K562 (cell line): ENCODE results near the gene SSH3. TPM values are rescaled to one million over a fixed set of nuclear protein-coding genes. Genes with fewer than 3 reads are reported as not detected.

Source experiments
- CC2D1A ChIP-seq: fragments of 450-650 bp; IDR thresholded peaks from 2 replicates; pipeline ENCODE4 v1.6.1; 2017; ENCODE audit warnings: mild to moderate bottlenecking
- CHD2 ChIP-seq: IDR thresholded peaks from 2 replicates; pipeline ENCODE4 v1.6.1; 2011; ENCODE audit warnings: low read depth, low read length
- CHD7 ChIP-seq: fragments of 200-600 bp; sonication (generic); IDR thresholded peaks from one replicate; pipeline ENCODE4 v1.6.1; 2012; ENCODE audit warnings: mild to moderate bottlenecking, low read depth, low read length, inconsistent platforms
- ELF2 ChIP-seq: fragments of 250-450 bp; sonication (Bioruptor Pico); IDR thresholded peaks from 2 replicates; pipeline ENCODE4 v1.5.0; 2021; ENCODE audit warnings: mild to moderate bottlenecking
- HDAC2 ChIP-seq: fragments of 450-650 bp; IDR thresholded peaks from 2 replicates; pipeline ENCODE4 v1.6.1; 2016; ENCODE audit warnings: mild to moderate bottlenecking
- KLF16 ChIP-seq: IDR thresholded peaks from 2 replicates; pipeline ENCODE4 v1.6.1; 2016; ENCODE audit warnings: antibody characterized with exemption
- MIER1 ChIP-seq: fragments of 450-650 bp; IDR thresholded peaks from 2 replicates; pipeline ENCODE4 v1.6.1; 2016; ENCODE audit warnings: antibody characterized with exemption, mild to moderate bottlenecking, low read depth
- MTA3 ChIP-seq: fragments of 450-650 bp; formaldehyde crosslinking; IDR thresholded peaks from 2 replicates; pipeline ENCODE4 v1.6.1; 2017; ENCODE audit warnings: mild to moderate bottlenecking, borderline replicate concordance
- NR2C2 ChIP-seq, 2 experiments: fragments of 200-800 bp in 1 of 2; sonication (Bioruptor generic) in 1 of 2; sonication (generic) in 1 of 2; formaldehyde crosslinking in 1 of 2; IDR thresholded peaks; 2 replicates each; pipeline versions ENCODE4 v1.6.1 to v1.8.0; 2016 to 2022; ENCODE audit warnings: mild to moderate bottlenecking in 1 of 2, missing compliant biosample characterization in 1 of 2, missing genetic modification characterization in 1 of 2, missing genetic modification reagents in 1 of 2
- PATZ1 ChIP-seq: fragments of 250-450 bp; sonication (Bioruptor Pico); IDR thresholded peaks from 2 replicates; pipeline ENCODE4 v1.5.0; 2020; ENCODE audit warnings: mild to moderate bottlenecking, borderline replicate concordance
- PML ChIP-seq: IDR thresholded peaks from 2 replicates; pipeline ENCODE4 v1.6.1; 2012; ENCODE audit warnings: low read length, inconsistent platforms
- POLR2H ChIP-seq: IDR thresholded peaks from 2 replicates; pipeline ENCODE4 v1.6.1; 2016; ENCODE audit warnings: missing genetic modification characterization, low read depth, mild to moderate bottlenecking, control low read depth, missing compliant biosample characterization, moderate library complexity
- RUNX1 ChIP-seq: sonication (generic); IDR thresholded peaks from 2 replicates; pipeline ENCODE4 v1.6.1; 2016; ENCODE audit warnings: antibody characterized with exemption, low read depth
- SMAD4 ChIP-seq: fragments of 250-450 bp; sonication (Bioruptor Pico); conservative IDR thresholded peaks from 2 replicates; pipeline ENCODE4 v1.8.0; 2021; ENCODE audit warnings: inconsistent platforms, mild to moderate bottlenecking, moderate library complexity
- polyA plus RNA-seq, 8 experiments: library from polyadenylated mRNA; depleted of rRNA in 4 of 8; stranded (reverse) in 5 of 8; unstranded in 3 of 8; fragments of >200 nt; fragmentation: Nextera tagmentation in 2 of 8; fragmentation: Illumina TruSeq in 1 of 8; extraction: Ambion mirVana in 2 of 8; extraction: Trizol in 1 of 8; gene quantifications; 2 replicates each; pipeline versions ENCODE4 v1.2.1 to v1.2.3, GENCODE V29; 2011 to 2014; ENCODE audit warnings: inconsistent platforms in 1 of 8, missing spikeins in 1 of 8
- total RNA-seq, 7 experiments: library from RNA; depleted of rRNA in 6 of 7; stranded (reverse); fragments of >200 nt in 6 of 7; fragmentation: Illumina TruSeq in 2 of 7; extraction: Trizol in 2 of 7; gene quantifications; 2 replicates each; pipeline versions ENCODE4 v1.2.1 to v1.2.3, GENCODE V29; 2011 to 2021; ENCODE audit warnings: low replicate concordance in 1 of 7

Gene SSH3
- total and polyA plus RNA-seq, 9 of the 15 experiments (the other 6 are each of a cell fraction or from before 2014, with no cell fraction given), result 0.07 to 1.0 (median 0.24) TPM; not detected in 3

- TF ChIP-seq NR2C2 (CRISPR knock-in tag; IDR thresholded peaks at IDR 0.05), result no peak
- 0 out of 2 replicates have a peak, but pooled peaks have one; percentile 31 for TF ChIP-seq NR2C2 (tag; IDR thresholded peaks at IDR 0.05)
- TF ChIP-seq CHD2, result no peak
- no peak for TF ChIP-seq CHD7
- no peak for TF ChIP-seq POLR2H
- TF ChIP-seq HDAC2, result 0 out of 2 replicates have a peak, but pooled peaks have one; percentile 21
- no peak for TF ChIP-seq RUNX1
- TF ChIP-seq MTA3, result 0 out of 2 replicates have a peak, but pooled peaks have one; percentile 25
- TF ChIP-seq PATZ1 (CRISPR knock-in tag), result peak; percentile 58; the same call in 1 of the 2 replicates
- TF ChIP-seq ELF2 (CRISPR knock-in tag), result 0 out of 2 replicates have a peak, but pooled peaks have one; percentile 42
- TF ChIP-seq SMAD4 (CRISPR knock-in tag), result peak; percentile 51; the same call in 1 of the 2 replicates
- peak; percentile 93 for TF ChIP-seq CC2D1A
- peak; percentile 58; the same call in 1 of the 2 replicates for TF ChIP-seq KLF16
- no peak for TF ChIP-seq PML
- TF ChIP-seq MIER1, result no peak
These were observed 53.7 kb downstream of the SSH3 start (continued) for GRCh38 chr11:67356864-67357561.
